Measurements from ENCODE around the gene DMRTC2. TPM values are rescaled to one million over a fixed set of nuclear protein-coding genes. Genes with fewer than 3 reads are reported as not detected.

DMRTC2 gene
- total and polyA plus RNA-seq, 9 of the 15 experiments (the other 6 are each of a cell fraction or from before 2014, with no cell fraction given) = 0.03 TPM; not detected in 8

GRCh38 chr19:41815301-41815700, 29.5 kb upstream of the DMRTC2 start (continued):
- TF ChIP-seq SAFB2 (IDR thresholded peaks at IDR 0.05; ENCODE audit: borderline replicate concordance, low read depth, low read length, severe bottlenecking) (no peak), ZNF384 (IDR thresholded peaks at IDR 0.05; ENCODE audit: low read depth, low read length) (no peak), ZBTB7A (IDR thresholded peaks at IDR 0.05; ENCODE audit: borderline replicate concordance, control insufficient read depth, low read depth, low read length) (no peak), NR2C2 (CRISPR knock-in tag; IDR thresholded peaks at IDR 0.05) (no peak), NR2C2 (tag; IDR thresholded peaks at IDR 0.05) (no peak), CXXC5 (CRISPR knock-in tag; IDR thresholded peaks at IDR 0.05) (no peak), PTRF (tag; IDR thresholded peaks at IDR 0.05) (no peak), NBN (IDR thresholded peaks at IDR 0.05; ENCODE audit: low read depth) (no peak), HES1 (IDR thresholded peaks at IDR 0.05; ENCODE audit: low read depth) (no peak), GMEB1 (CRISPR knock-in tag; IDR thresholded peaks at IDR 0.05) (no peak), RERE (CRISPR knock-in tag; IDR thresholded peaks at IDR 0.05; ENCODE audit: borderline replicate concordance) (no peak), SIRT6 (IDR thresholded peaks at IDR 0.05; ENCODE audit: low read depth, low read length) (no peak)
